HCT116 (cell line): ENCODE results near the gene MEDAG.

Experiments
- YY1 ChIP-seq: IDR thresholded peaks from 2 replicates; pipeline ENCODE4 v1.6.1; 2011; ENCODE audit warnings: low read length, low read depth, moderate library complexity, mild to moderate bottlenecking; ENCODE audit not compliant: insufficient replicate concordance; ENCODE audit errors: extremely low read depth
- ZNF274 ChIP-seq: fragments of 200-500 bp; sonication (Bioruptor generic); IDR thresholded peaks from 2 replicates; pipeline ENCODE4 v1.6.1; 2014; ENCODE audit warnings: mild to moderate bottlenecking, low read depth, low read length, inconsistent platforms
- TF ChIP-seq, protein P1 (sequence below), 3 experiments: fragments of 200-600 bp in 1 of 3; sonication (generic) in 1 of 3; IDR thresholded peaks in 2 of 3; conservative IDR thresholded peaks in 1 of 3; 2 replicates each; pipeline ENCODE4 v1.5.1; 2012 to 2017; ENCODE audit warnings: low read depth in 2 of 3, low read length in 2 of 3, antibody characterized with exemption in 1 of 3, borderline replicate concordance in 1 of 3, control low read depth in 1 of 3, mild to moderate bottlenecking in 1 of 3, mixed read lengths in 1 of 3, mixed run types in 1 of 3, moderate library complexity in 1 of 3; ENCODE audit not compliant: insufficient read depth in 1 of 3

DNA sequence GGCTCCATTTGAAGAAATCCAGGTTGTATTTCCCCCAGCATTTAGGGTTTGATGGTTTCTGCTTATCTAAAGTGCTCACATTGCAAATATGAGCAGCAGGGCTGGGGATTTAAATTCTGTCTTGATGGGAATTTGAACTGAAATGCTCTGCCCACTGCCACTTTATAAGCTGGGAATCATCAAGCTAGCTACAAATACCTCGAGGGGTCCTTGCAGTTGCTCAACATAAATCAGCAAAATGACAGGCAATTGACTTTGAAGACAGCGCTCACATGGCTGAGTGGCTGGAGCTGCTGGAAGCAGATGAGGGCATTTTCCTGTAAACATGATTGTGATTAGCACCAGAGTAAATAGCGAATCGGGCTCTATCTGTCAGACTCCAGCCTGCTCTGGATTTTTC is 39.4 kb upstream of the MEDAG start:
- TF ChIP-seq, protein P1, sequence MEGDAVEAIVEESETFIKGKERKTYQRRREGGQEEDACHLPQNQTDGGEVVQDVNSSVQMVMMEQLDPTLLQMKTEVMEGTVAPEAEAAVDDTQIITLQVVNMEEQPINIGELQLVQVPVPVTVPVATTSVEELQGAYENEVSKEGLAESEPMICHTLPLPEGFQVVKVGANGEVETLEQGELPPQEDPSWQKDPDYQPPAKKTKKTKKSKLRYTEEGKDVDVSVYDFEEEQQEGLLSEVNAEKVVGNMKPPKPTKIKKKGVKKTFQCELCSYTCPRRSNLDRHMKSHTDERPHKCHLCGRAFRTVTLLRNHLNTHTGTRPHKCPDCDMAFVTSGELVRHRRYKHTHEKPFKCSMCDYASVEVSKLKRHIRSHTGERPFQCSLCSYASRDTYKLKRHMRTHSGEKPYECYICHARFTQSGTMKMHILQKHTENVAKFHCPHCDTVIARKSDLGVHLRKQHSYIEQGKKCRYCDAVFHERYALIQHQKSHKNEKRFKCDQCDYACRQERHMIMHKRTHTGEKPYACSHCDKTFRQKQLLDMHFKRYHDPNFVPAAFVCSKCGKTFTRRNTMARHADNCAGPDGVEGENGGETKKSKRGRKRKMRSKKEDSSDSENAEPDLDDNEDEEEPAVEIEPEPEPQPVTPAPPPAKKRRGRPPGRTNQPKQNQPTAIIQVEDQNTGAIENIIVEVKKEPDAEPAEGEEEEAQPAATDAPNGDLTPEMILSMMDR (IDR thresholded peaks at IDR 0.05 in 2 of 3, conservative IDR thresholded peaks at IDR 0.05 in 1 of 3; ENCODE audit: borderline replicate concordance in 1 of 3, insufficient read depth in 1 of 3, low read depth in 2 of 3, low read length in 2 of 3): no peak
- no peak for TF ChIP-seq ZNF274
- TF ChIP-seq YY1: no peak
